ENCODE measurements around the gene STX1A.
"Not testable (repeated sequence)": the region's sequence is repeated elsewhere in the genome, so short reads cannot be mapped to it uniquely, and the experiment has no call there.

Gene STX1A

DNA sequence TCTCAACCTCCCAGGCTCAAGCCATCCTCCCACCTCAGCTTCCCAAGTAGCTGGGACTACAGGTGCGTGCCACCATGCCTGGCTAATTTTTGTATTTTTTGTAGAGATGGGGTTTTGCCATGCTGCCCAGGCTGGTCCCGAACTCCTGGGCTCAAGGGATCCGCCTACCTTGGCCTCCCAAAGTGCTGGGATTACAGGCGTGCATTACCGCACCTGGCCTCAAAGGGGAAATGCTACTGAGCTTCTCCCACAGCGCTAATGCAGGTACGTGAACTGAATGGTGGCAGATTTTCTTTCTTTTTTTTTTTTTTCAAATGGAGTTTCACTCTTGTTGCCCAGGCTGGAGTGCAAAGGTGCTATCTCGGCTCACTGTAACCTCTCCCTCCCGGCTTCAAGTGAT is 43.4 kb downstream of the STX1A start:
- not testable (repeated sequence) for H3K36me3 ChIP-seq (ENCODE audit: control insufficient read depth, insufficient read depth, low read length, severe bottlenecking); DNase-seq (ENCODE audit: low read depth); H3K4me1 ChIP-seq (ENCODE audit: control insufficient read depth, insufficient read depth, low read length); H3K9ac ChIP-seq (ENCODE audit: low read length); H3K27me3 ChIP-seq (replicated peaks; ENCODE audit: control insufficient read depth, insufficient read depth, low read length); H3K9me3 ChIP-seq (ENCODE audit: control insufficient read depth, low read length); H3K4me3 ChIP-seq (ENCODE audit: low read length)

DNA sequence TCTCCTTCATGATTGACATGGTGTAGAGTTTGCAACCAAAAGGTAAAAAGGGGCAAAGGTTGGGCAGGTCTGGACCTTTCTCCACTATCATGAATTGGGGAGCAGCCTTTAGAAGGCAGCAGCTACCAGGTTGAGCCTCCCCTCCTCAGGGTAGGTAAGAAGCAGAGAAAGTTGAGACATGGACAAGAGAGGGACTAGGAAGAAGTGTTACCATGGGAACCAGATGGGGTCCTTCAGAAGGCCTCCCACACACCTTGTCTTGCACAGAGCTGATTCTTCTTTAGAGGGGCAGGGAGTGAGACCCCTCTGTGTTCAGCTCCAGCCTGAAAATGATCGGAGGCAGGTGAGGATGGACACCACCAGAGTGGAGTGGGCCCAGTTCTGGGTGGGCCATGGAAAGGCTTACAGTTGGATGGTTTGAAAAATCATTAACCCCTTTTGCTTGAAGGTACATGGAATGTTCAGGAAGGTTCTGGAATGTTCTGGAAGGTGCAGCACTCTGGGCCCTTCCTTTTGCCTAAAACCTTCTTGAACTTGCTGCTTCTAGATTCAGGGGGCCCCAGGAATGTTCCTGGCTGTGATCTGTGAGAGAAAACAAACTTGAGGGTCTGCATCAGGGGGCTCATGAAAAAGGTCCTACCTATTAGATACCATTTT is 44.9 kb downstream of the STX1A start:
- H3K27me3 ChIP-seq (replicated peaks; ENCODE audit: control insufficient read depth, insufficient read depth, low read length): no peaks in the 10 kb centered on the region
- H3K9me3 ChIP-seq (ENCODE audit: control insufficient read depth, low read length): no peaks in the 10 kb centered on the region
- peaks cover 6% of the 10 kb centered on the region for H3K36me3 ChIP-seq (ENCODE audit: control insufficient read depth, insufficient read depth, low read length, severe bottlenecking)
- no peak for DNase-seq (ENCODE audit: low read depth)
- H3K9ac ChIP-seq (ENCODE audit: low read length): no peak overlapping the region
- H3K4me1 ChIP-seq (ENCODE audit: control insufficient read depth, insufficient read depth, low read length): no peaks in the 10 kb centered on the region
- no peak overlapping the region for H3K4me3 ChIP-seq (ENCODE audit: low read length)

GRCh38 chr7:73671857-73672445 is 47.5 kb downstream of the STX1A start:
- no peak for DNase-seq (ENCODE audit: low read depth)
- no peak overlapping the region for H3K9ac ChIP-seq (ENCODE audit: low read length)
- H3K9me3 ChIP-seq (ENCODE audit: control insufficient read depth, low read length): no peaks in the 10 kb centered on the region
- H3K27me3 ChIP-seq (replicated peaks; ENCODE audit: control insufficient read depth, insufficient read depth, low read length): no peaks in the 10 kb centered on the region
- peaks cover 5% of the 10 kb centered on the region for H3K4me1 ChIP-seq (ENCODE audit: control insufficient read depth, insufficient read depth, low read length)
- H3K36me3 ChIP-seq (ENCODE audit: control insufficient read depth, insufficient read depth, low read length, severe bottlenecking): no peaks in the 10 kb centered on the region
- H3K4me3 ChIP-seq (ENCODE audit: low read length): no peak overlapping the region

DNA sequence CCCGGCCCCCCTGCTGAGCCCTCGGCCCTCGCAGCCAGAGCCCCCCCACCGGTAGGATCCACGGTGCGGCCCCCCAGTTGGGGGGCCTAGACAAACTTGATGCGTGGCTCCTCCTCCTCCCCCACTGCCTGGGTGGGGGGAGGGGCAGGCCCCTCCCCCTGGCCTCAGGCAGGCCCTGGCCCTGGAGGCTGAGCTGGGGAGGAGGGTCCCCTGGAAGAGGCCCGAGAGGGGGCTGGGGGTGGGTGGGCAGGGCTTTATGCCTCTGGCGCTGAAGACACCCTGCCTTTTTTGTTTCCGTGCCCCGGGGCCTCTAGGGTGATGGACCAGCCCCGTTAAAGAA is 48.2 kb downstream of the STX1A start:
- H3K9me3 ChIP-seq (ENCODE audit: control insufficient read depth, low read length): no peaks in the 10 kb centered on the region
- no peaks in the 10 kb centered on the region for H3K36me3 ChIP-seq (ENCODE audit: control insufficient read depth, insufficient read depth, low read length, severe bottlenecking)
- no peak overlapping the region for H3K4me3 ChIP-seq (ENCODE audit: low read length)
- no peak for DNase-seq (ENCODE audit: low read depth)
- H3K27me3 ChIP-seq (replicated peaks; ENCODE audit: control insufficient read depth, insufficient read depth, low read length): no peaks in the 10 kb centered on the region
- no peak overlapping the region for H3K9ac ChIP-seq (ENCODE audit: low read length)
- H3K4me1 ChIP-seq (ENCODE audit: control insufficient read depth, insufficient read depth, low read length): peaks cover 5% of the 10 kb centered on the region

DNA sequence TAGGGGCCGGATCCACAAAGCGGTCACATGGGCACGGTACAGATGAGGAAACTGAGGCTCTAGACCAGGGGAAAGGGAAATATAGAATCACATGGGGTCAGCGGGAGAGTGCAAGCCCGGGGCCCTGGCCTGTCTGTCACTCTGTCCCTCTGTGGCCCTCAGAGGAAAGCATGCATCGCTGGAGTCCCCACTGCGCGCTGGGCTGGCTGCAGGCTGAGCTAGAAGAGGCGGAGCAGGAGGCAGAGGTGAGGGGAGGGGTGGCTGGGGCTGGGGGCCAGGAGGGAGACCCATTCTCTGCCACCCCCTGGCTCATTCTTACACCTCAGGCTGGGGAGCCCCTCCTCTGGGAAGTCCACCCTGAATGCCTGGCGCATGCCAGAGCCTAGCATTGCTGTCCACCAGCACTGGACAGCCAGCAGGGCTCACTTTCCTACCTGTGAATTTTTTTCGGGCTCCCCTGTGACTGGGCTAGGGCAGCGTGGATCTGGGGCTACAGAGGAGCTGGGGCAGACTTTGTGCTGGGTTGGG is 49.5 kb downstream of the STX1A start:
- H3K9ac ChIP-seq (ENCODE audit: low read length): no peak overlapping the region
- no peak overlapping the region for H3K4me3 ChIP-seq (ENCODE audit: low read length)
- H3K4me1 ChIP-seq (ENCODE audit: control insufficient read depth, insufficient read depth, low read length): peaks cover 5% of the 10 kb centered on the region
- H3K36me3 ChIP-seq (ENCODE audit: control insufficient read depth, insufficient read depth, low read length, severe bottlenecking): no peaks in the 10 kb centered on the region
- H3K9me3 ChIP-seq (ENCODE audit: control insufficient read depth, low read length): no peaks in the 10 kb centered on the region
- no peak for DNase-seq (ENCODE audit: low read depth)
- H3K27me3 ChIP-seq (replicated peaks; ENCODE audit: control insufficient read depth, insufficient read depth, low read length): peaks cover 4% of the 10 kb centered on the region

DNA sequence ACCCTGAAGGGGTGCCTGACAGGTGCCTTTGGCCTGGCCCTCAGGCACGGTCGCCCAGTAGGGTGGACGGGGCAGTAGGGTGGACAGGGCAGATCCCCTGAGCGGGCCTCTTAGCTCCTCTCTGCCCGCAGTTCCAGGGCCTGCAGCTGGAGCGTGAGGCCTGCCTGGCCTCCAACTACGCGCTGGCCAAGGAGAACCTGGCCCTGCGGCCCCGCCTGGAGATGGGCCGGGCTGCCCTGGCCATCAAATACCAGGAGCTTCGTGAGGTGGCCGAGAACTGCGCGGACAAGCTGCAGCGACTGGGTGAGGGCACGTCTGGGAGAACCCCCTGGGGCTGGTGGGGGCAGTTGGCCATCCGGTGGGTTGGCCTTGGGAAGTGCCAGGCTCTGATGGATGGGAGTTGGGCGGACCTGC is 50.2 kb downstream of the STX1A start:
- no peak for DNase-seq (ENCODE audit: low read depth)
- Histone ChIP-seq H3K4me3 (ENCODE audit: low read length) (no peak overlapping the region), H3K27me3 (replicated peaks; ENCODE audit: control insufficient read depth, insufficient read depth, low read length) (peaks cover 4% of the 10 kb centered on the region), H3K9ac (ENCODE audit: low read length) (no peak overlapping the region), H3K9me3 (ENCODE audit: control insufficient read depth, low read length) (no peaks in the 10 kb centered on the region), H3K4me1 (ENCODE audit: control insufficient read depth, insufficient read depth, low read length) (peaks cover 5% of the 10 kb centered on the region), H3K36me3 (ENCODE audit: control insufficient read depth, insufficient read depth, low read length, severe bottlenecking) (no peaks in the 10 kb centered on the region)

DNA sequence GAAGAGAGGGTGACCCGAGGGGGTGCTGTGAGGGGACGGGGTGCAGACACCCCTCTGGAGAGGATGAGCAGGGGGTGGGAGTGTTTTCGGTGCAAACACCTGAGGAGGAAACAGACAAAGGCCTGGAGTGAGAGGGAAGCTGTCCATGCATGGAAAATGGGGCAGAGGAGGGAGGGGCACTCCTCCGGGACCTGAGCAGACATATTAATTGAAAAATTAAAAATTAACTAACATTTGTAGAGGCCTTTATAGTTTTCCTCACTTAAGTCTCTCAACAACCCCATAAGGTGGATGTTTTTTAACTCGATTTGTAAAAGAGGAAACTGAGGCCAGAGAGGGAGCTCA is 50.6 kb downstream of the STX1A start:
- no peaks in the 10 kb centered on the region for H3K9me3 ChIP-seq (ENCODE audit: control insufficient read depth, low read length)
- H3K4me1 ChIP-seq (ENCODE audit: control insufficient read depth, insufficient read depth, low read length): peaks cover 5% of the 10 kb centered on the region
- peak overlapping the region; percentile 83 for H3K4me3 ChIP-seq (ENCODE audit: low read length)
- H3K27me3 ChIP-seq (replicated peaks; ENCODE audit: control insufficient read depth, insufficient read depth, low read length): peaks cover 4% of the 10 kb centered on the region
- no peak for DNase-seq (ENCODE audit: low read depth)
- H3K9ac ChIP-seq (ENCODE audit: low read length): peak overlapping the region; percentile 84
- no peaks in the 10 kb centered on the region for H3K36me3 ChIP-seq (ENCODE audit: control insufficient read depth, insufficient read depth, low read length, severe bottlenecking)

- peak overlapping the region; percentile 83 for H3K4me3 ChIP-seq (ENCODE audit: low read length)
- peaks cover 5% of the 10 kb centered on the region for H3K27me3 ChIP-seq (replicated peaks; ENCODE audit: control insufficient read depth, insufficient read depth, low read length)
- H3K4me1 ChIP-seq (ENCODE audit: control insufficient read depth, insufficient read depth, low read length): peaks cover 5% of the 10 kb centered on the region
- H3K9me3 ChIP-seq (ENCODE audit: control insufficient read depth, low read length): peaks cover 4% of the 10 kb centered on the region
- DNase-seq (ENCODE audit: low read depth): peak; percentile 43
- no peaks in the 10 kb centered on the region for H3K36me3 ChIP-seq (ENCODE audit: control insufficient read depth, insufficient read depth, low read length, severe bottlenecking)
- peak overlapping the region; percentile 84 for H3K9ac ChIP-seq (ENCODE audit: low read length)
These were observed 51.2 kb downstream of the STX1A start for GRCh38 chr7:73668103-73668885.

DNA sequence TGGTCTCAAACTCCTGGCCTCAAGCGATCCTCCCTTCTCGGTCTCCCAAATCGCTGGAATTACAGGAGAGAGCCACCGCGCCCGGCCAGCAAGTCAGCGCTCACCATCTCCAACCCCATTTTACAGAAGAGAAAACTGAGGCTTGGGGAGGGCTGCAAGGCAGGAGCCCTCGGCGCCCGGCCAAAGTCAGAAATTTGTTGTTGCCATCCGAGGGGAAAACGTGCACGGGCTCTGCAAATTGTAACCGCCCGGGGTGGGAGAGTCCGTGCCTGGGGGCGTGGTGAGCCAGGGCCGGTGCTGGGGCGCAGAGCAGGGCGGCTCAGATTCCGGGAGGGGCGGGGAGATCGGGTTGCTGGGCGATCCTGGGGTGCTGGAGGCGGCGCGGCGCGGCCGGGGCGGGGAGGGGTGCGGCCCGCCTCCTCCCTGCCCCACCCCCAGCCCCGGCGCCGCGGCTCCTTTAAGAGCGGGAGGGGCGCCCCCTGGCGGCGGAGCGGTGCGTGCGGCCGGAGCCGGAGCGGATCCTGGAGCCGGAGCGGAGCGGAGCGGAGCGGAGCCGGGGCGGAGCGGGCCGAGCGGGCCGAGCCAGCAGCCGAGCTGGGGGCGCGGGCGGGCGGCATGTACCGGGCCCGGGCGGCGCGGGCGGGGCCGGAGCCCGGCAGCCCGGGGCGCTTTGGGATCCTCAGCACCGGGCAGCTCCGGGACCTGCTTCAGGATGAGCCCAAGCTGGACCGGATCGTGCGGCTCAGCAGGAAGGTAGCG is 51.9 kb downstream of the STX1A start, which contains the start of gene VPS37D:
TSS of gene VPS37D (plus strand) at position 488 of the 759 bp plus-strand sequence. CDS start at position 616, 128 bp downstream.
- DNase-seq (ENCODE audit: low read depth): peak; percentile 98
- Histone ChIP-seq H3K4me3 (ENCODE audit: low read length) (peak within 1 kb of the TSS; percentile 83), H3K4me1 (ENCODE audit: control insufficient read depth, insufficient read depth, low read length) (peaks cover 5% of the 10 kb centered on the region), H3K9me3 (ENCODE audit: control insufficient read depth, low read length) (peaks cover 9% of the 10 kb centered on the region), H3K9ac (ENCODE audit: low read length) (peak within 1 kb of the TSS; percentile 84), H3K27me3 (replicated peaks; ENCODE audit: control insufficient read depth, insufficient read depth, low read length) (peaks cover 8% of the 10 kb centered on the region), H3K36me3 (ENCODE audit: control insufficient read depth, insufficient read depth, low read length, severe bottlenecking) (no peaks in the 10 kb centered on the region)

DNA sequence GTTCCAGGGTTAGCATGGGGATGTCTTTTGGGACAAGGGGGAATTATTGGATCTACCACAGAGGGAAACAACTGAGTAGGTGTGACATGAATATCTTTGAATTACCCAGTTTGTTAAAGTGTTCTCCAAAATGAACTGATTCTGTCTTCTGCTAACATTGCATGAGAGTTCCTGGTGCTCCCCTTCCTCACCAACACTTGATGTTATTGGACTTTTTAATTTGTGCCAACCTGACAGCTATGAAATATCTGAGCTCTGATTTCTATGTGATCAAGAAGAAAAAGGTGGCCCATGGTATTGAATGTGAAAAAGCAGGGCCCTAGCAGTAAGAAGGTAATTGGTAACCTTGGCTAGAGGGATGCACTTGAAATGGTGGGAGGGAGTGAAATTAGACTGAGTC is 56.4 kb downstream of the STX1A start:
- Histone ChIP-seq H3K36me3 (ENCODE audit: control insufficient read depth, insufficient read depth, low read length, severe bottlenecking) (no peaks in the 10 kb centered on the region), H3K4me1 (ENCODE audit: control insufficient read depth, insufficient read depth, low read length) (no peaks in the 10 kb centered on the region), H3K4me3 (ENCODE audit: low read length) (no peak overlapping the region), H3K9me3 (ENCODE audit: control insufficient read depth, low read length) (peaks cover 9% of the 10 kb centered on the region), H3K9ac (ENCODE audit: low read length) (no peak overlapping the region), H3K27me3 (replicated peaks; ENCODE audit: control insufficient read depth, insufficient read depth, low read length) (peaks cover 18% of the 10 kb centered on the region)
- DNase-seq (ENCODE audit: low read depth): no peak

- H3K4me3 ChIP-seq (ENCODE audit: low read length); DNase-seq (ENCODE audit: low read depth); H3K36me3 ChIP-seq (ENCODE audit: control insufficient read depth, insufficient read depth, low read length, severe bottlenecking); H3K4me1 ChIP-seq (ENCODE audit: control insufficient read depth, insufficient read depth, low read length); H3K9me3 ChIP-seq (ENCODE audit: control insufficient read depth, low read length); H3K9ac ChIP-seq (ENCODE audit: low read length): not testable (repeated sequence)
- peaks cover 18% of the 10 kb centered on the region for H3K27me3 ChIP-seq (replicated peaks; ENCODE audit: control insufficient read depth, insufficient read depth, low read length)
These were observed 58.9 kb downstream of the STX1A start for GRCh38 chr7:73660594-73660993.
